GM18951 (cell line): ENCODE measurements around the gene TMEM47.

ENCODE experiments used
- POLR2A ChIP-seq: IDR thresholded peaks from 4 replicates; pipeline ENCODE4 v1.6.1; 2011; ENCODE audit warnings: mild to moderate bottlenecking; ENCODE audit not compliant: insufficient read length, insufficient read depth; ENCODE audit errors: extremely low read depth
- in situ Hi-C: fragments of 300-500 bp; cut with MboI; formaldehyde crosslinking; loops from one replicate; pipeline ENCODE4 v1.12.0; 2022; ENCODE audit warnings: low sequenced_read_pairs, mixed read lengths, inconsistent platforms; ENCODE audit not compliant: unreplicated experiment

Gene TMEM47

GRCh38 chrX:34656842-34657725 lies at the start of gene TMEM47:
Gene TMEM47, minus strand, starts transcription at chrX:34657285. Its CDS starts 256 bp downstream, at chrX:34657029.
- TF ChIP-seq POLR2A: no peak
- in situ Hi-C loops: no loop called here

DNA sequence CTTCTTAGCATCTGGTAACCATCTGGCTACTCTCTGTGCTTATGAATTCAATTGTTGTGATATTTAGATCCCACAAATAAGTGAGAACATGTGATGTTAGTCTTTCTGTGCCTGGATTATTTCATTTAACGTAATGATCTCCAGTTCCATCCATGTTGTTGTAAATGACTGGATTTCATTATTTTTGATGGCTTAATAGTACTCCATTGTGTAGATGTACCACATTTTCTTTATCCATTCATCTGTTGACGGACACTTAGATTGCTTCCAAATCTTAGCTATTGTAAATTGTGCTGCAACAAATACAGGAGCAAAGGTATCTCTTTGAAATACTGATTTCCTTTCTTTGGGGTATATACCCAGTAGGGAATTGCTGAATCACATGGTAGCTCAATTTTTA lies 30.0 kb upstream of the TMEM47 start:
- no peak for TF ChIP-seq POLR2A
- in situ Hi-C loops: no loop called here

DNA sequence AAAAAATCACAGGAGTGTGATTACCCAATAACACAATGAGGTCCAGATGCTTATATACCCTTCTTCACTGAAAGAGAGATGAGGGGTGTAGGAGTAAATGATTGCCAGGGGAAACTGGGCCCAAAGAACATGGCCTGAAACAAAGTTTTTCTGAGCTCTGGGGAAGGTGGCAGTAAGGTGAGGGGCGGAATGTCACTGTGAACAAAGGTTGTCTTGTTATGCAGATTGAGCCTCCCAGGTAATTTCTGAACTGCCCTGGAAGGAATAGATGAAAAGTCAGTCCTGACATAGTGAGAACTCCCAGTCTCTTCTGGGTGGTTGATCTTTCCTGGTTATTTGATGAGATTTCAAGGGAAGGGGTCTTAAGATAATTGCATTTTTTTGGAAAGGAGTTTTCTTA lies 2.5 kb upstream of the TMEM47 start:
- in situ Hi-C loops: no loop called here
- no peak for TF ChIP-seq POLR2A

DNA sequence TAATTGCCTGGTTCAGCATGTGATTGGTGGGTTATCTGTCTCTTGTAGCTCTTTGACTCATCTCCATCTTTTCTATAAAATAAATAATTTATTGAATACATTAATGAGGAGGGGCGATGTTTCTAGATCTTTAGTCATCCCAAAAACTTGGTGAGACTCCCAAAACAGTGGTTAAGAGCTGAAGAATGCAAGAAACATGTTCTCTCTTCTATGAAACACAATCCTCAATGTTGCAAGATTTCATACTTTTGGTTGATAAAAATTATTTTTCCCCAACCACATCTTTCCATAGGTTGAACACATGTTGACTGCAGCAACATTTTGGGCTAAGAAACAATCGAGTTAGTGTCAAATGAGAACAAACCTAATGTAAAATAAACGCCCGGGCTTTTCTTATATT lies 1.2 kb upstream of the TMEM47 start:
- in situ Hi-C loops: no loop called here
- TF ChIP-seq POLR2A: no peak

- no peak for TF ChIP-seq POLR2A
- in situ Hi-C loops: no loop called here
Measured at GRCh38 chrX:34657726-34658070, 613 bp upstream of the TMEM47 start.

- in situ Hi-C loops: no loop called here
- no peak for TF ChIP-seq POLR2A
Measured at GRCh38 chrX:34656467-34656841, 631 bp downstream of the TMEM47 start.

- no peak for TF ChIP-seq POLR2A
- in situ Hi-C loops: no loop called here
Measured at GRCh38 chrX:34655501-34656455, 1.3 kb downstream of the TMEM47 start.

- TF ChIP-seq POLR2A: no peak
Measured at GRCh38 chrX:34654696-34655490, 2.2 kb downstream of the TMEM47 start.

GRCh38 chrX:34653811-34654210 lies 3.3 kb downstream of the TMEM47 start:
- in situ Hi-C loops: no loop called here

More at GRCh38 chrX:34654696-34655490, 2.2 kb downstream of the TMEM47 start:
- in situ Hi-C loops: no loop called here

DNA sequence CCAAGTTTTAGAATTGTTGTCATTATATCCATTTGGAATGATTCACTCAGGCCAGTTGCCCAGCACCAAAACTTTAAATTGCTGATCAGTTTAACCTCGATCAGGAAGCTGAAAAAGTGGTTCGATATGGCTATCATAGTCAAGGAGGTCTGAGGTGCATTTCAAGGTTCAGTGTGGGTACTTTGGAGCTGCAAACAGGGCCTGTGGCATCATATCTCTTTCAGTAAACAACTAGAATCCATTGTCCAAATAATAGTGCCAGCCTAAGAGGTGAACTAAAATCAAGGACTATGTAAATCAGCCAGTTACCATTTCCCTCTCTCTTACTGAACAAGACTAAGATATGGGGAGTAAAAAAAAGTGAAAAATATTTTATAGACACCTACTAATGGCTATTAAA lies 14.2 kb downstream of the TMEM47 start:
- no peak for TF ChIP-seq POLR2A
- in situ Hi-C loops: no loop called here

More at GRCh38 chrX:34653811-34654210, 3.3 kb downstream of the TMEM47 start:
- TF ChIP-seq POLR2A: no peak

- no peak for TF ChIP-seq POLR2A
- in situ Hi-C loops: no loop called here
Measured at GRCh38 chrX:34638116-34638515, 19.0 kb downstream of the TMEM47 start.

- in situ Hi-C loops: no loop called here
- TF ChIP-seq POLR2A: no peak
Measured at GRCh38 chrX:34634349-34634748, 22.7 kb downstream of the TMEM47 start.

DNA sequence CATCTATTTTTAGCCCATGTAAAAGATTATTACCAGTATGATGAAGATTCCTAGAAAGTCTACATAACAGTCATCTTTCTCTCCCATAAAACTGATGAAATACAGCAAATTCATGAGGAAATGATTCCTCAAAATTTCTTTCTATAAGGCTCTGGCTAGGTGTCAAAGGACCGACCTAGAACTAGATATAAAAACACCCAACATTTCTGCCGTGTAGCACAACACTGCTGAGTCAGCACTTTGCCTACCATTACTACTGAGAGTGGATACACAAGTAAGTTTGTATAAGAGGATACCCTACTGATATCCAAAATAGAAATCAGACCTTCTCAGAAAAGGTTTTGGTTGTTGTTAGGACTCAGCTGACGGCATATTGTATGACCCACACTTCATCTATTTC lies 24.7 kb downstream of the TMEM47 start:
- in situ Hi-C loops: no loop called here
- no peak for TF ChIP-seq POLR2A
